DMS79 (cell line): ENCODE data around the gene PREP.

Experiments used
- DNase-seq: peaks from one replicate; lab custom pipeline; 2025; lab: John Stamatoyannopoulos, UW

PREP gene

GRCh38 chr6:105308840-105309239, 94.0 kb downstream of the PREP start:
- DNase-seq: no peak

GRCh38 chr6:105305521-105305920, 97.4 kb downstream of the PREP start:
- DNase-seq: no peak

GRCh38 chr6:105304825-105305224, 98.1 kb downstream of the PREP start:
- DNase-seq: no peak

GRCh38 chr6:105304366-105304765, 98.5 kb downstream of the PREP start:
- DNase-seq: no peak

- no peak for DNase-seq
Observed at GRCh38 chr6:105302617-105303128, 100.2 kb downstream of the PREP start.

GRCh38 chr6:105301756-105302616, 100.9 kb downstream of the PREP start:
- DNase-seq: no peak

- no peak for DNase-seq
Observed at GRCh38 chr6:105301072-105301503, 101.8 kb downstream of the PREP start.

- no peak for DNase-seq
Observed at GRCh38 chr6:105300090-105300489, 102.8 kb downstream of the PREP start.

- DNase-seq: no peak
Observed at GRCh38 chr6:105294129-105294528, 108.8 kb downstream of the PREP start.

GRCh38 chr6:105292689-105293339, 110.1 kb downstream of the PREP start:
- DNase-seq: no peak

GRCh38 chr6:105291525-105291924, 111.4 kb downstream of the PREP start:
- no peak for DNase-seq

- no peak for DNase-seq
Observed at GRCh38 chr6:105282631-105283585, 120.0 kb downstream of the PREP start.

GRCh38 chr6:105280033-105280432, 122.8 kb downstream of the PREP start:
- DNase-seq: no peak

- no peak for DNase-seq
Observed at GRCh38 chr6:105279463-105279862, 123.4 kb downstream of the PREP start.

- DNase-seq: no peak
Observed at GRCh38 chr6:105278813-105279212, 124.1 kb downstream of the PREP start.

GRCh38 chr6:105278035-105278434, 124.8 kb downstream of the PREP start:
- DNase-seq: no peak

GRCh38 chr6:105276374-105276773, 126.5 kb downstream of the PREP start:
- no peak for DNase-seq

GRCh38 chr6:105275542-105275941, 127.3 kb downstream of the PREP start:
- no peak for DNase-seq

- DNase-seq: no peak
Observed at GRCh38 chr6:105274678-105275077, 128.2 kb downstream of the PREP start.

GRCh38 chr6:105273589-105273988, 129.3 kb downstream of the PREP start:
- no peak for DNase-seq

GRCh38 chr6:105272786-105273185, 130.1 kb downstream of the PREP start:
- peak; percentile 2 for DNase-seq

GRCh38 chr6:105270511-105270910, 132.4 kb downstream of the PREP start:
- DNase-seq: no peak
